HEK293 (cell line): Measurements from ENCODE around the gene BACH2.

Source experiments
- CTCF ChIA-PET: fragments of 350-600 bp; formaldehyde crosslinking; extraction: SDS; loops from one replicate; lab custom pipeline; 2021; ENCODE audit warnings: antibody characterized with exemption; lab: Yijun Ruan, JAX
- POLR2A ChIA-PET: fragments of 300-600 bp; formaldehyde crosslinking; extraction: SDS; loops from one replicate; lab custom pipeline; 2020; ENCODE audit warnings: antibody characterized with exemption, inconsistent platforms; lab: Yijun Ruan, JAX
- H3K27ac ChIP-seq: fragments of 200-500 bp; sonication (Bioruptor generic); 2 replicates; pipeline ENCODE4 v1.5.1; 2014; ENCODE audit warnings: low read depth, low read length, control low read depth, inconsistent platforms; ENCODE audit errors: extremely low read depth
- H3K36me3 ChIP-seq, 2 experiments: fragments of 200-500 bp in 1 of 2; sonication (Bioruptor generic) in 1 of 2; 1 replicate in 1 of 2; 2 replicates in 1 of 2; pipeline ENCODE4 v1.5.1; 2014 to 2017; ENCODE audit warnings: inconsistent platforms in 2 of 2, low read length in 2 of 2; ENCODE audit not compliant: control insufficient read depth in 2 of 2, insufficient read depth in 1 of 2
- H3K4me1 ChIP-seq: fragments of 200-500 bp; sonication (Bioruptor generic); 2 replicates; pipeline ENCODE4 v1.5.1; 2014; ENCODE audit warnings: mild to moderate bottlenecking, low read length, inconsistent platforms; ENCODE audit not compliant: control insufficient read depth, insufficient read depth
- H3K4me3 ChIP-seq: 2 replicates; pipeline ENCODE4 v1.5.1; 2011; ENCODE audit warnings: low read depth, mild to moderate bottlenecking, control low read depth, low read length, moderate library complexity
- H3K9me3 ChIP-seq: fragments of 200-500 bp; sonication (Bioruptor generic); 2 replicates; pipeline ENCODE4 v1.5.1; 2014; ENCODE audit warnings: low read depth, low read length, inconsistent platforms; ENCODE audit not compliant: control insufficient read depth, insufficient read depth
- EGR2 ChIP-seq: fragments of 450-650 bp; formaldehyde crosslinking; IDR thresholded peaks from 2 replicates; pipeline ENCODE4 v1.5.1; 2016; ENCODE audit warnings: low read depth, missing biosample characterization, missing genetic modification characterization
- HOXA7 ChIP-seq: sonication (generic); formaldehyde crosslinking; IDR thresholded peaks from 2 replicates; pipeline ENCODE4 v1.8.1; 2022; ENCODE audit warnings: missing genetic modification reagents, borderline replicate concordance
- MZF1 ChIP-seq: fragments of 450-650 bp; formaldehyde crosslinking; IDR thresholded peaks from 2 replicates; pipeline ENCODE4 v1.5.1; 2017; ENCODE audit warnings: missing biosample characterization, missing genetic modification characterization, borderline replicate concordance
- OSR2 ChIP-seq: fragments of 450-650 bp; formaldehyde crosslinking; IDR thresholded peaks from 2 replicates; pipeline ENCODE4 v1.5.1; 2016; ENCODE audit warnings: missing biosample characterization, missing genetic modification characterization
- OVOL3 ChIP-seq: fragments of 450-650 bp; formaldehyde crosslinking; IDR thresholded peaks from 2 replicates; pipeline ENCODE4 v1.5.1; 2016; ENCODE audit warnings: missing biosample characterization, missing genetic modification characterization
- PRDM10 ChIP-seq: fragments of 450-650 bp; formaldehyde crosslinking; IDR thresholded peaks from 2 replicates; pipeline ENCODE4 v1.5.1; 2016; ENCODE audit warnings: missing biosample characterization, missing genetic modification characterization
- SETDB1 ChIP-seq: IDR thresholded peaks from one replicate; pipeline ENCODE4 v1.6.1; 2017; ENCODE audit warnings: mild to moderate bottlenecking, low read length, moderate library complexity, mixed read lengths; ENCODE audit not compliant: insufficient read length
- ZBTB20 ChIP-seq: fragments of 450-650 bp; formaldehyde crosslinking; IDR thresholded peaks from 2 replicates; pipeline ENCODE4 v1.5.1; 2016; ENCODE audit warnings: missing biosample characterization, missing genetic modification characterization
- ZBTB6 ChIP-seq: fragments of 450-650 bp; formaldehyde crosslinking; IDR thresholded peaks from 2 replicates; pipeline ENCODE4 v1.5.1; 2017; ENCODE audit warnings: missing biosample characterization, missing genetic modification characterization
- ZBTB8A ChIP-seq: fragments of 450-650 bp; formaldehyde crosslinking; IDR thresholded peaks from 2 replicates; pipeline ENCODE4 v1.5.1; 2016; ENCODE audit warnings: missing biosample characterization, missing genetic modification characterization
- ZFP3 ChIP-seq: fragments of 450-650 bp; formaldehyde crosslinking; IDR thresholded peaks from 2 replicates; pipeline ENCODE4 v1.5.1; 2016; ENCODE audit warnings: low read depth, missing biosample characterization, missing genetic modification characterization
- ZNF114 ChIP-seq: fragments of 450-650 bp; formaldehyde crosslinking; IDR thresholded peaks from 2 replicates; pipeline ENCODE4 v1.5.0; 2017; ENCODE audit warnings: missing biosample characterization, missing genetic modification characterization
- ZNF132 ChIP-seq: fragments of 450-650 bp; formaldehyde crosslinking; IDR thresholded peaks from 2 replicates; pipeline ENCODE4 v1.5.1; 2017; ENCODE audit warnings: missing biosample characterization, missing genetic modification characterization, borderline replicate concordance
- ZNF140 ChIP-seq: fragments of 450-650 bp; formaldehyde crosslinking; IDR thresholded peaks from 2 replicates; pipeline ENCODE4 v1.5.1; 2016; ENCODE audit warnings: missing biosample characterization, missing genetic modification characterization
- ZNF146 ChIP-seq: fragments of 450-650 bp; formaldehyde crosslinking; IDR thresholded peaks from 2 replicates; pipeline ENCODE4 v1.5.1; 2016; ENCODE audit warnings: missing biosample characterization, missing genetic modification characterization
- ZNF175 ChIP-seq: fragments of 450-650 bp; formaldehyde crosslinking; IDR thresholded peaks from 2 replicates; pipeline ENCODE4 v1.5.1; 2016; ENCODE audit warnings: missing biosample characterization, missing genetic modification characterization
- ZNF202 ChIP-seq: fragments of 450-650 bp; formaldehyde crosslinking; IDR thresholded peaks from 2 replicates; pipeline ENCODE4 v1.5.1; 2016; ENCODE audit warnings: missing biosample characterization, missing genetic modification characterization, borderline replicate concordance
- ZNF26 ChIP-seq: fragments of 450-650 bp; formaldehyde crosslinking; IDR thresholded peaks from 2 replicates; pipeline ENCODE4 v1.5.1; 2016; ENCODE audit warnings: missing biosample characterization, missing genetic modification characterization
- ZNF302 ChIP-seq: fragments of 450-650 bp; formaldehyde crosslinking; IDR thresholded peaks from 2 replicates; pipeline ENCODE4 v1.5.1; 2016; ENCODE audit warnings: missing biosample characterization, missing genetic modification characterization, low read depth
- ZNF362 ChIP-seq: fragments of 450-650 bp; formaldehyde crosslinking; IDR thresholded peaks from 2 replicates; pipeline ENCODE4 v1.5.1; 2016; ENCODE audit warnings: missing biosample characterization, missing genetic modification characterization
- ZNF37A ChIP-seq: fragments of 450-650 bp; IDR thresholded peaks from 2 replicates; pipeline ENCODE4 v1.5.1; 2018; ENCODE audit warnings: missing biosample characterization, missing genetic modification characterization
- ZNF529 ChIP-seq: fragments of 450-650 bp; formaldehyde crosslinking; IDR thresholded peaks from 2 replicates; pipeline ENCODE4 v1.5.1; 2017; ENCODE audit warnings: missing genetic modification characterization, missing biosample characterization; ENCODE audit not compliant: insufficient replicate concordance
- ZNF544 ChIP-seq: fragments of 450-650 bp; formaldehyde crosslinking; IDR thresholded peaks from 2 replicates; pipeline ENCODE4 v1.5.0; 2017; ENCODE audit warnings: missing biosample characterization, missing genetic modification characterization
- ZNF548 ChIP-seq: fragments of 450-650 bp; formaldehyde crosslinking; IDR thresholded peaks from 2 replicates; pipeline ENCODE4 v1.5.1; 2016; ENCODE audit warnings: missing biosample characterization, missing genetic modification characterization
- ZNF580 ChIP-seq: fragments of 450-650 bp; formaldehyde crosslinking; IDR thresholded peaks from 2 replicates; pipeline ENCODE4 v1.5.1; 2016; ENCODE audit warnings: missing biosample characterization, missing genetic modification characterization
- ZNF747 ChIP-seq: fragments of 450-650 bp; formaldehyde crosslinking; IDR thresholded peaks from 2 replicates; pipeline ENCODE4 v1.5.1; 2016; ENCODE audit warnings: missing biosample characterization, missing genetic modification characterization

BACH2 gene

GRCh38 chr6:89939144-89939543 lies 357.5 kb downstream of the BACH2 start:
- Histone ChIP-seq H3K4me3 (no peak overlapping the region), H3K27ac (no peak overlapping the region), H3K36me3 (peaks cover 0 to 3% of the 10 kb centered on the region in 2 experiments; a peak in 1 of 3 replicates), H3K4me1 (no peaks in the 10 kb centered on the region), H3K9me3 (no peaks in the 10 kb centered on the region)
- TF ChIP-seq ZNF132 (tag by site-specific recombination) (no peak), ZBTB6 (no peak), ZBTB20 (tag by site-specific recombination) (no peak), ZNF114 (tag by site-specific recombination) (no peak), PRDM10 (tag by site-specific recombination) (no peak), MZF1 (tag by site-specific recombination) (no peak), ZNF202 (tag by site-specific recombination) (no peak), ZNF362 (no peak), ZNF580 (no peak), ZNF544 (tag by site-specific recombination) (no peak), ZNF37A (tag by site-specific recombination) (no peak)
- ChIA-PET CTCF (interaction anchor here (0.6 to 6.0 kb wide), 5 partner anchors 278 to 538 kb away, joined by 4 to 185 read pairs (median 26); no protein-coding TSS in a partner anchor), POLR2A (no interaction called here)

GRCh38 chr6:89938014-89938413 lies 358.6 kb downstream of the BACH2 start:
- ChIA-PET CTCF (interaction anchor here (0.7 to 6.0 kb wide), 3 partner anchors 134 to 588 kb away, joined by 3 to 185 read pairs (median 3); no protein-coding TSS in a partner anchor), POLR2A (no interaction called here)
- peaks cover 0 to 3% of the 10 kb centered on the region in 2 experiments; a peak in 1 of 3 replicates for H3K36me3 ChIP-seq
- TF ChIP-seq ZFP3 (tag by site-specific recombination): no peak
- TF ChIP-seq ZBTB8A (tag by site-specific recombination): no peak
- TF ChIP-seq ZNF175: no peak
- no peak for TF ChIP-seq OSR2 (tag by site-specific recombination)
- no peak for TF ChIP-seq EGR2 (tag by site-specific recombination)
- no peak for TF ChIP-seq HOXA7 (CRISPR knock-in tag)
- no peak for TF ChIP-seq ZNF132 (tag by site-specific recombination)
- TF ChIP-seq ZNF26 (tag by site-specific recombination): no peak
- TF ChIP-seq ZNF529: no peak
- no peak for TF ChIP-seq ZNF548
- no peak for TF ChIP-seq SETDB1
- TF ChIP-seq OVOL3 (tag by site-specific recombination): no peak
- no peak for TF ChIP-seq ZNF146 (tag by site-specific recombination)
- no peak for TF ChIP-seq ZNF747
- no peak for TF ChIP-seq ZNF302 (tag by site-specific recombination)
- TF ChIP-seq ZNF140: no peak
- no peaks in the 10 kb centered on the region for H3K9me3 ChIP-seq
- no peak overlapping the region for H3K4me3 ChIP-seq
- no peak overlapping the region for H3K27ac ChIP-seq
- no peaks in the 10 kb centered on the region for H3K4me1 ChIP-seq
